DOHH2 (cell line): ENCODE results near the gene SMIM38.

Experiments used
- CTCF ChIP-seq: fragments of 200-600 bp; sonication (generic); IDR thresholded peaks from one replicate; pipeline ENCODE4 v1.5.1; 2014; ENCODE audit warnings: antibody characterized with exemption, mild to moderate bottlenecking, low read depth, low read length; ENCODE audit not compliant: poor library complexity, severe bottlenecking
- EZH2phosphoT487 ChIP-seq: fragments of 200-600 bp; sonication (generic); IDR thresholded peaks from 2 replicates; pipeline ENCODE4 v1.6.1; 2017; ENCODE audit warnings: borderline replicate concordance, mild to moderate bottlenecking, antibody characterized with exemption, low read length, moderate library complexity, mixed read lengths

- TF ChIP-seq CTCF (no peak), EZH2phosphoT487 (no peak)
Measured at GRCh38 chr11:69186316-69187260, 30.9 kb downstream of the SMIM38 start.
